Adrenal gland (tissue), 12 donors: Measurements from ENCODE around the gene ANKRD33. TPM values are rescaled to one million over a fixed set of nuclear protein-coding genes. Genes with fewer than 3 reads are reported as not detected.

Experiments used
- DNase-seq, 7 donors: peaks; one replicate each; pipeline ENCODE4 v3.0.0-alpha.2; 2019 to 2020
- H3K27ac ChIP-seq, 5 donors: fragments of 200-600 bp; sonication (generic) in 4 of 5; 1 replicate in 3 of 5; 2 replicates in 2 of 5; pipeline versions ENCODE4 v1.5.1 to v1.8.0; 2016 to 2020; ENCODE audit warnings: mild to moderate bottlenecking in 1 of 5
- H3K27me3 ChIP-seq: fragments of 200-600 bp; 2 replicates; pipeline ENCODE4 v1.8.0; 2021
- H3K36me3 ChIP-seq, 2 donors: fragments of 200-600 bp; replicated peaks in 1 of 2; 1 replicate in 1 of 2; 2 replicates in 1 of 2; pipeline versions ENCODE4 v1.5.1 to v1.8.0; 2018 to 2022
- H3K4me1 ChIP-seq, 2 donors: fragments of 200-600 bp; replicated peaks in 1 of 2; 1 replicate in 1 of 2; 2 replicates in 1 of 2; pipeline versions ENCODE4 v1.5.1 to v1.8.0; 2018 to 2021
- H3K4me3 ChIP-seq, 4 donors: fragments of 200-600 bp; sonication (generic) in 3 of 4; one replicate each; pipeline ENCODE4 v1.5.1; 2016 to 2018
- H3K9me3 ChIP-seq, 3 donors: fragments of 200-600 bp; sonication (generic) in 1 of 3; replicated peaks in 1 of 3; 1 replicate in 2 of 3; 2 replicates in 1 of 3; pipeline versions ENCODE4 v1.5.1 to v1.8.0; 2016 to 2021
- POLR2A ChIP-seq, 2 donors: fragments of 450-650 bp; IDR thresholded peaks; one replicate each; pipeline ENCODE4 v1.6.1; 2017; ENCODE audit warnings: antibody characterized with exemption in 2 of 2, mild to moderate bottlenecking in 2 of 2, moderate library complexity in 1 of 2
- WGBS, 4 donors: extraction: QIAGEN DNeasy Blood & Tissue Kit in 2 of 4; methylation state at CpG; one replicate each; pipeline versions ENCODE4 v1.1.5 to v1.1.7; 2013 to 2017; 5-methylcytosine and 5-hydroxymethylcytosine counted together
- intact Hi-C, 2 donors: fragments of 100-400 bp; cut with DNase I; formaldehyde crosslinking; loops; one replicate each; pipeline versions ENCODE4 v1.14.1 to v1.15.0; 2022 to 2023
- polyA plus RNA-seq, 3 donors: library from polyadenylated mRNA; stranded (reverse); fragments of 200-250 nt in 2 of 3; fragments of 350-450 nt in 1 of 3; fragmentation: Illumina TruSeq in 1 of 3; extraction: RNeasy Lipid Tissue Mini Kit (QIAGEN cat#74804) in 1 of 3; gene quantifications; one replicate each; pipeline ENCODE4 v1.2.3, GENCODE V29; 2013 to 2014
- total RNA-seq, 9 donors: library from RNA; depleted of rRNA in 4 of 9; stranded (reverse); fragments of >200 nt in 4 of 9; fragments of 120-200 nt in 1 of 9; fragmentation: NEBNext Ultra II Directional in 1 of 9; extraction: Animal tissue kit (Norgen Biotek cat#: 25700) in 1 of 9; gene quantifications; one replicate each; pipeline versions ENCODE4 v1.1.0 to v1.2.4, GENCODE V29; 2013 to 2023
- TF ChIP-seq, protein P1 (sequence below), 6 experiments: fragments of 450-650 bp in 4 of 6; fragments of 200-600 bp in 2 of 6; sonication (generic) in 1 of 6; IDR thresholded peaks; 1 replicate in 5 of 6; 2 replicates in 1 of 6; pipeline versions ENCODE4 v1.5.1 to v1.8.0; 2016 to 2021; ENCODE audit warnings: antibody characterized with exemption in 6 of 6, mild to moderate bottlenecking in 2 of 6, moderate library complexity in 1 of 6
- donor health status: healthy with polysubstance abuse.
- donor health status: Bipolar disorder and iron deficiency.
- donor health status: DM: yes; HTN: yes; CAD: no.
- donor health status: DM: no; HTN: no; CAD: no.
- donor health status: DM: no; HTN: no; CAD: no.
- donor health status: DM: yes; HTN: yes; CAD: no.

Gene ANKRD33
- total and polyA plus RNA-seq, 12 donors, result 0.06 to 0.41 (median 0.24) TPM; not detected in 9

DNA sequence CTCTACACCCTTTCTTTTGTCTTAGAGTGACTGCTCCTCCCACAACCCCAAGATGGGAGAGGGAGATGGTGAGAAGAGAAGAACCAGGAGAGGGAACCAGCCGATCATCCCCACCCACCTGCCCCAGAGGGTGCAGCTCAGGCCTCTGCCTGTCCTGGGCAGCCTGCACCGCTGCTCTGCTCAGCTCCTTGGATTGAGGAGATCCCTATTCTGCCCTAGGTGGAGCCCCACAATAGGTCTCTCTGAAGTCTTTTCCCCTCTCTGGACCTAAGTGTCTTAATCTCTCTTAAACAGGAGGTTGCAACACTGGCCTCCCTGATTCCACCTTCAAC is 2.2 kb downstream of the ANKRD33 start:
- H3K4me1 ChIP-seq, result peaks cover 0 to 10% of the 10 kb centered on the region in 2 donors
- intact Hi-C loops, result loop anchor here (2.0 to 10.0 kb wide), 2 partner anchors 91 to 95 kb away; no protein-coding TSS in a partner anchor
- H3K27me3 ChIP-seq, result no peaks in the 10 kb centered on the region
- TF ChIP-seq POLR2A (IDR thresholded peaks at IDR 0.05), result no peak
- TF ChIP-seq, protein P1, sequence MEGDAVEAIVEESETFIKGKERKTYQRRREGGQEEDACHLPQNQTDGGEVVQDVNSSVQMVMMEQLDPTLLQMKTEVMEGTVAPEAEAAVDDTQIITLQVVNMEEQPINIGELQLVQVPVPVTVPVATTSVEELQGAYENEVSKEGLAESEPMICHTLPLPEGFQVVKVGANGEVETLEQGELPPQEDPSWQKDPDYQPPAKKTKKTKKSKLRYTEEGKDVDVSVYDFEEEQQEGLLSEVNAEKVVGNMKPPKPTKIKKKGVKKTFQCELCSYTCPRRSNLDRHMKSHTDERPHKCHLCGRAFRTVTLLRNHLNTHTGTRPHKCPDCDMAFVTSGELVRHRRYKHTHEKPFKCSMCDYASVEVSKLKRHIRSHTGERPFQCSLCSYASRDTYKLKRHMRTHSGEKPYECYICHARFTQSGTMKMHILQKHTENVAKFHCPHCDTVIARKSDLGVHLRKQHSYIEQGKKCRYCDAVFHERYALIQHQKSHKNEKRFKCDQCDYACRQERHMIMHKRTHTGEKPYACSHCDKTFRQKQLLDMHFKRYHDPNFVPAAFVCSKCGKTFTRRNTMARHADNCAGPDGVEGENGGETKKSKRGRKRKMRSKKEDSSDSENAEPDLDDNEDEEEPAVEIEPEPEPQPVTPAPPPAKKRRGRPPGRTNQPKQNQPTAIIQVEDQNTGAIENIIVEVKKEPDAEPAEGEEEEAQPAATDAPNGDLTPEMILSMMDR (IDR thresholded peaks at IDR 0.05), result no peak
- peak in 2 of 7 donors; percentile 2 to 6 for DNase-seq
- no peaks in the 10 kb centered on the region for H3K9me3 ChIP-seq
- H3K36me3 ChIP-seq, result no peaks in the 10 kb centered on the region
- WGBS, 4 donors, result 84 to 90% (median 87%) methylated on average over 1 to 2 of the region's 2 CpGs
- no peak overlapping the region for H3K4me3 ChIP-seq
- H3K27ac ChIP-seq, result no peak overlapping the region

DNA sequence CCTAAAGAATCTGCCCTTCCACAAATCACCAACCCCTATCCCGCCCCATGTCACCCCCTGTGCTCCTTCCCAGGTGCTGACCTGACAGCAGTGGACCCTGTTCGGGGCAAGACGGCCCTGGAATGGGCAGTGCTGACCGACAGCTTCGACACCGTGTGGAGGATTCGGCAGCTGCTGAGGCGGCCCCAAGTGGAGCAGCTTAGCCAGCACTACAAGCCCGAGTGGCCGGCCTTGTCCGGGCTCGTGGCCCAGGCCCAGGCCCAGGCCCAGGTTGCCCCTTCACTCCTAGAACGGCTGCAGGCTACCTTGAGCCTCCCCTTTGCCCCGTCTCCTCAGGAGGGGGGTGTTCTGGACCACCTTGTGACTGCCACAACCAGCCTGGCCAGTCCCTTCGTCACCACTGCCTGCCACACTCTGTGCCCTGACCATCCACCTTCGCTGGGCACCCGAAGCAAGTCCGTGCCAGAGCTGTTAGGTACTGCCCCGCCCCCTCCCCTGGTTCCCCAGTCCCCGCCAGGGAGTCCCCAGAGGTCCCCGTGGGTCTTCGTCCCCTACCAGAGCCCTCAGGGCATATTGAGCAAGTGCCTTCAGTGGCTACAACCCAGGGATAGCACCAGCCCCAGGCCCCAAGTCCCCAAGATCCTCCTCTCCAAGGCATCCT is 2.7 kb downstream of the ANKRD33 start:
- 74 to 84% (median 81%) methylated on average over 10 to 22 of the region's 22 CpGs for WGBS, 4 donors
- Histone ChIP-seq H3K27me3 (no peaks in the 10 kb centered on the region), H3K4me3 (no peak overlapping the region), H3K27ac (no peak overlapping the region), H3K36me3 (no peaks in the 10 kb centered on the region), H3K9me3 (no peaks in the 10 kb centered on the region), H3K4me1 (peaks cover 0 to 10% of the 10 kb centered on the region in 2 donors)
- TF ChIP-seq, protein P1 (IDR thresholded peaks at IDR 0.05), result no peak
- intact Hi-C loops, result loop anchor here (2.0 to 10.0 kb wide), 2 partner anchors 90 to 94 kb away; no protein-coding TSS in a partner anchor
- peak in 2 of 7 donors; percentile 8 for DNase-seq

DNA sequence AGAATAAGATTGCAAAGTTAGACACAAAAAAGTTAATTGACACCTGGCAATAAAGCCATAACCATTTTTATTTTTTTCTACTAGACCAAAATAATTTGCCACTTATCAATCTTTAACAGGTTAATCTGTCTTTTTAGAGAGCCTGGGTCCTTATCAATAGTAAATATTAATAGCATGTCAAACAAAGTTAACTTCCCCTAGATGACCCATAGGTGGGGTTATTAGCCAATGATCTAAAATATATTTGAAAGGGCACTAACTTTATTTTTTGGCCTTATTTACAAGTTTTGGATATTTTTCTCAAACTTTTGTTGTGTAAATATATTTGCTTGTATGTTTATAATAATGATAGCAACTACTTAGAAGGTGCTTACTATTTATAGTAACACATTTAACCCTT is 3.9 kb downstream of the ANKRD33 start:
- TF ChIP-seq POLR2A (IDR thresholded peaks at IDR 0.05), result no peak
- TF ChIP-seq, protein P1 (IDR thresholded peaks at IDR 0.05), result peak in 3 of 6 experiments; percentile 22 to 44 (median 35)
- Histone ChIP-seq H3K27me3 (no peaks in the 10 kb centered on the region), H3K9me3 (no peaks in the 10 kb centered on the region), H3K36me3 (no peaks in the 10 kb centered on the region), H3K4me1 (peaks cover 0 to 1% of the 10 kb centered on the region in 2 donors), H3K4me3 (no peak overlapping the region), H3K27ac (no peak overlapping the region)
- no peak for DNase-seq
- intact Hi-C loops, result loop anchor here (2.0 to 10.0 kb wide), 2 partner anchors 89 to 93 kb away; no protein-coding TSS in a partner anchor

DNA sequence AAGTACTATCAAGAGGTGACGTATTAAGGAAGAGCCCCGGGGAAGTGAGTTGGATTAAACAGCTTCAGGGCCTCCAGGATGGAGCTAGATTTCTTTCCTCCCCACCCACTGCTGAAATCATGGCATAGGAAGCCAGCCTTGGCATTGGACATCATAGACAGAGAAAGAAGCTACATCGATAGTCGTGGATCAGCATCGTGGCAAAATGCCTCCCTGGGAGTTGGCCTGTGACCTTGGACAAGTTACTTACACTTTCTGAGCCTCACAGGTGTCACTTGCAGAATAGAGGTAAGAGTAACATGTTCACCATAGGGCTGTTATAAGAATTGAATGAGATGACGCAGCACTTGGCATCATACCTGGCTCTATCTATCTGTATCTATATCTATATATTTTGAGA is 5.9 kb downstream of the ANKRD33 start:
- peak in 1 of 7 donors; percentile 3 for DNase-seq
- 82 to 85% (median 83%) methylated on average over 6 of the region's 6 CpGs for WGBS, 4 donors
- no peaks in the 10 kb centered on the region for H3K27me3 ChIP-seq
- no peak overlapping the region for H3K4me3 ChIP-seq
- intact Hi-C loops, result loop anchor here in 1 of 2 donors (10.0 kb wide), 1 partner anchor 91 kb away; no protein-coding TSS in a partner anchor
- no peaks in the 10 kb centered on the region for H3K4me1 ChIP-seq
- no peak for TF ChIP-seq POLR2A (IDR thresholded peaks at IDR 0.05)
- TF ChIP-seq, protein P1 (IDR thresholded peaks at IDR 0.05), result no peak
- H3K27ac ChIP-seq, result no peak overlapping the region
- H3K36me3 ChIP-seq, result no peaks in the 10 kb centered on the region
- H3K9me3 ChIP-seq, result no peaks in the 10 kb centered on the region
